ENCODE data around the gene MPRIP. TPM values are rescaled to one million over a fixed set of nuclear protein-coding genes. Genes with fewer than 3 reads are reported as not detected.
A peak's percentile ranks its signal among the peaks of the same experiment; 100 is the strongest.

The MPRIP gene
- total RNA-seq, 1 donor from 2014 or later = 144 TPM

DNA sequence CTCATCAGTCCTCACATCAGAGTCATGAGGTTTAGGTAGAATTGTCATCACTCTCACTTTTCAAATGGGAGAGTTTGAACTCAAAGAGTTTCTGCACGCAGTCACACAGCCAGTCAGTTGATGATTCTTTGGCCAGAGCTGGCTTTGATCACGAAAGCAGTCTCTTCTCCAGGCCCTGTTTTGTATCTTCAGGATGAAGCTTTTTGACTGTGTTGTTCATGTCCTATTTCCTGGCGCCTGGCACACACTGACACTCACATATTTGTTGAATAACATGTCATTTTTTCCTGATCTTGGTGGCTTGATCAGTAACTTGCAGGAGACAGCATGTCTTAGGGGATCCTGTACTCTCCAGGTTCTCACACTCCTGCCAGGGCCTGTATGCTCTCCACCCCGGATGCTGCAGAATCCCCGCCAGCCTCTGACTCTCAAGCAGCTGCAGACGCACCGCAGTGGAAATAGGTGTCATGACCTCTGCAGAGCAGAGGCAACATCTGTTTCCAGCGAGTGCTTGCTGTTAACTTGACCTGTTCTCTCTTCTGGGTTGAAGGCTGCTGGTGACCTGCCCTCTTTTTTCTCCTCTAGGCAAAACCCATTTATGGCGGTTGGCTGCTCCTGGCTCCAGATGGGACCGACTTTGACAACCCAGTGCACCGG is 33.0 kb downstream of the MPRIP start:
- Mint-ChIP-seq H3K36me3 (ENCODE audit: low read depth) (peaks cover 21% of the 10 kb centered on the region), H3K27me3 (ENCODE audit: low read depth) (no peaks in the 10 kb centered on the region), H3K27ac (no peak overlapping the region), H3K9me3 (no peaks in the 10 kb centered on the region), H3K4me3 (ENCODE audit: low read depth) (no peak overlapping the region), H3K4me1 (ENCODE audit: low read depth) (peaks cover 35% of the 10 kb centered on the region)
- no peak for DNase-seq (ENCODE audit: low spot score)
- intact Hi-C loops (cut with micrococcal nuclease) = no loop called here

DNA sequence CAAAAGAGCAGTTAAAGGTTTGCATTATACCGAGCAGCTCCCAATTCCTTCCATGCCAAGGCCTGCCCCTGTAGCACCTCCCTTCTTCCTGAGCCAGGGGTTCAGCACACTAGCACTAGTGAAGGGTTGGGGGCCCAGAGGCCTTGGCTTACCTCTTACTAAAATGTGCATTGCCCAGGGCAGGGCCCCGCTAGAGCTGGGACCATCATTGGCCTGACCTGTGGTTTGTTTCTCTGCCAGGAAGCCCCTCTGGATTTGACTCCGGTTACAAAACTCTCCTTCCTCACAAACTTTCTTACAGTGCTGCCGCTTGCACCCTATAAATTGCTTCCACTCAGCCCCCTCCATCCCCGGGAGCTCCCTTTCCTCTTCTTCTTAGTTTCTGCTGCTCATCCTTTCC is 33.8 kb downstream of the MPRIP start:
- no peaks in the 10 kb centered on the region for H3K9me3 Mint-ChIP-seq
- no peak overlapping the region for H3K4me3 Mint-ChIP-seq (ENCODE audit: low read depth)
- H3K27ac Mint-ChIP-seq = no peak overlapping the region
- intact Hi-C loops (cut with micrococcal nuclease) = no loop called here
- no peak for DNase-seq (ENCODE audit: low spot score)
- peaks cover 29% of the 10 kb centered on the region for H3K4me1 Mint-ChIP-seq (ENCODE audit: low read depth)
- H3K27me3 Mint-ChIP-seq (ENCODE audit: low read depth) = no peaks in the 10 kb centered on the region
- peaks cover 18% of the 10 kb centered on the region for H3K36me3 Mint-ChIP-seq (ENCODE audit: low read depth)

DNA sequence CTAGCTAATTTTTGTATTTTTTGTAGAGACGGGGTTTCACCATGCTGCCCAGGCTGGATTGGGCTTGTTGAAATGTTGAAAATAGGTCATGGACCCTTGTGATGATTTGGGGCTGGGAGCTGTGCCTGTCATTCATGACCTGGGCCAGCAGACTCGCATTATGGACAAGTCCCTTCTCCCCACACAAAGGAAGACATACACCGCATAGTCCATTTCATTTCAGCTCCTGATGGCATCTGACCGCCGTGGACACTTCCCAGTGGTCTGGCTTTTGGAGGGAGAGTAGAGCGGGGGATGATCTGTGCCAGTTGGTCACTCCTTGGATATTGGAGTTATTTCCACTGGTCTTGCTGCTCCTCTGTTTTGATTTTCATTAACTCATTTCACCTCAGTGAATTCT is 34.8 kb downstream of the MPRIP start:
- H3K36me3 Mint-ChIP-seq (ENCODE audit: low read depth) = peaks cover 18% of the 10 kb centered on the region
- intact Hi-C loops (cut with micrococcal nuclease) = no loop called here
- no peaks in the 10 kb centered on the region for H3K27me3 Mint-ChIP-seq (ENCODE audit: low read depth)
- H3K4me3 Mint-ChIP-seq (ENCODE audit: low read depth) = no peak overlapping the region
- H3K27ac Mint-ChIP-seq = no peak overlapping the region
- H3K9me3 Mint-ChIP-seq = no peaks in the 10 kb centered on the region
- H3K4me1 Mint-ChIP-seq (ENCODE audit: low read depth) = peaks cover 28% of the 10 kb centered on the region
- no peak for DNase-seq (ENCODE audit: low spot score)

DNA sequence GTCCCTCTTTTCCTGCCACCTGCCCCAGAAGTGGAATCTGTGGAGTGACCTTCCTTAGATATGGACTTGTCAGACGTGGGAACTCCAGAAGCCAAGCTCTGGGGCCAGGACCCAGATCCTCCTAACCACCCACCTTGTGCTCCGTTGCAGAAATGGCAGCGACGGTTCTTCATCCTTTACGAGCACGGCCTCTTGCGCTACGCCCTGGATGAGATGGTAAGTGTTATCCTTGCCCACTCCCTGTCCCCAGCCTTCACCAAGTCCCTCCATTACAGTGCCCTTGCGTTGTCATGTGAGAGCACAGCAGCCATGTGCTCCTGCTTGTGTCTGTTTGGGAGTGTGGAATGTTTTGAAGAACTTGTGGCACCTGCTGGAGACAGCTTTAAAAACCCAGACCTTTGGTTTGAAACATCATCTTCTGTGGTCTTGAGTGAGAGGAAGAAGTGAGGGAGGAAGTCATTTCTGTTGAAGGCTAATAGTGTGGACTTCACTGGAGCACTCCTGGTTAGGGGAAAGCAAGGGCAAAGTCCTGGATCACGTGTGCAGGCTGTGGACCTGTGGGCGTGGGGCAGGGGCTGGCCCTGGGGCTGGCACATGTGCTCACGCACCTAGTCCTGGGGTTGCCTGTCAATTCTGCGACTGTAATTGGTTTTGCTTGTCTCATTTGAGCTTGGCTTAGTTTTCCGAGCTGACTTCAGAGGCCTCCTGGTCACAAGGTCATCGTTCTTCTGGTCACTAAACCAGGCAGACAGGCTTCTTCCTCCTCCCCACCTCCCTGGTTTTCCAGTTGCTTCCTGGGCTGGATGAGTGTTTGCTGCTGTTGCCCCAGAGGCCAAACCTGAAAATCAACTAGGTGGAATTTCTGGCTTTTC is 35.8 kb downstream of the MPRIP start:
- Mint-ChIP-seq H3K4me1 (ENCODE audit: low read depth) (peaks cover 24% of the 10 kb centered on the region), H3K9me3 (no peaks in the 10 kb centered on the region), H3K27ac (no peak overlapping the region), H3K36me3 (ENCODE audit: low read depth) (peaks cover 18% of the 10 kb centered on the region), H3K4me3 (ENCODE audit: low read depth) (no peak overlapping the region), H3K27me3 (ENCODE audit: low read depth) (no peaks in the 10 kb centered on the region)
- no peak for DNase-seq (ENCODE audit: low spot score)
- intact Hi-C loops (cut with micrococcal nuclease) = no loop called here

DNA sequence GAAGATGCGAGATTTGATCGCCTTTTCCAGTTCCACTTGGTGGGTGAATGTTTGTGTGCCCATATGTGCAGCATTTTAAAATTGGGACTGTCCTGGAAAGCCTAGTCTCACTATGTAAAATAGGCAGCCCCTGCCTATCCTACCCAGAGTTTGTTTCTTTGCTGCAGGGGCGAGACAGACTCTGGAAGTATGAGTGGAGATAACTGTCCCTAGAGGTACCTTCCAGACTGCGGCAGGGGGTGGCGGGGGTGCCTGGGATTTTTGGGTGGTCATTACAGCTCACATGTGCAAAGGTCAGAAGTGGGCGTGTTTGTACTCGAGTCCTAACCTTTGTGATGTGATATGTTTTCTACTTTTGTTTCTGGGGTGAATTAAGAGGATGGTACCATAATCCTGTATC is 36.6 kb downstream of the MPRIP start:
- Mint-ChIP-seq H3K4me3 (ENCODE audit: low read depth) (no peak overlapping the region), H3K9me3 (no peaks in the 10 kb centered on the region), H3K4me1 (ENCODE audit: low read depth) (peaks cover 24% of the 10 kb centered on the region), H3K36me3 (ENCODE audit: low read depth) (peaks cover 18% of the 10 kb centered on the region), H3K27ac (no peak overlapping the region), H3K27me3 (ENCODE audit: low read depth) (no peaks in the 10 kb centered on the region)
- no peak for DNase-seq (ENCODE audit: low spot score)
- intact Hi-C loops (cut with micrococcal nuclease) = no loop called here

DNA sequence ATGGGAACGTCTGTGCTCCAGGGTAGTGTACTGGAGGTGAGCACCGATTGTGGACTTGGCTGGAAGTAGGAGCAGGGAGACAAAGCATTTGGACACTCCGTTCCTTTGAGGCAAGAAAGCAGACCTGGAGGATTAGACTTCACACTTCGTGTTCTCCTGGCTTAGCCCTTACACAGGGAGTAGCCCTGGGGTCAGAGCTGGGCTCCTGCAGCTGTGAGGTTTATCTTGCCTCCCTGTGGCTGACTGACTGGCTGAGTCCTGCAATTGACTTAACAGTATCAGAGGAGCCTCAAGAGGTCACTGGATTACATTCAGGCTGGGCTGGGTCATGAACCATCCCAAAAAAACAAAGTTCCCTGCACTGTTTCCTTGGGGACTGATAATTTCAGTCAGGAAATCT is 37.1 kb downstream of the MPRIP start:
- no peak overlapping the region for H3K4me3 Mint-ChIP-seq (ENCODE audit: low read depth)
- H3K27ac Mint-ChIP-seq = no peak overlapping the region
- peaks cover 18% of the 10 kb centered on the region for H3K36me3 Mint-ChIP-seq (ENCODE audit: low read depth)
- peaks cover 24% of the 10 kb centered on the region for H3K4me1 Mint-ChIP-seq (ENCODE audit: low read depth)
- intact Hi-C loops (cut with micrococcal nuclease) = no loop called here
- no peaks in the 10 kb centered on the region for H3K9me3 Mint-ChIP-seq
- DNase-seq (ENCODE audit: low spot score) = no peak
- no peaks in the 10 kb centered on the region for H3K27me3 Mint-ChIP-seq (ENCODE audit: low read depth)

DNA sequence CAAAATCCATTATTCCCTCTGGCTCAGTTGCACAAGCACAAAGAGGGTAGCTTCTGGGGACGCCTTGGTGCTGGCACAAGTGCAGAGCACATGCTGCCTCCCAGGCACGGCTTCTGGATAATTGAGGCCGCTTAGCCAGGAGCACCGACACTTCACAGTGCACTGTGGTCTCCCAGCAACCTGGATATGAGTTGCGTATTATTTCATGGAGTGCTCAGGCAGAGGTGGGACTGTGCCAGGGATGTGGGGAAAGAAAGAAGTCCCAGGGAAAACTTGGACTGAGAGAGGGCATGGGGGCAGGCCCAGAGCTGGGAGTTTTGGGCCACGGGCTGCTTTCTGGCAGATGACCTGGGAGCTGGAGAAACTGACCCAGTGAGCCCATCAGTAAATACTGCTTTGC is 37.5 kb downstream of the MPRIP start:
- H3K9me3 Mint-ChIP-seq = no peaks in the 10 kb centered on the region
- intact Hi-C loops (cut with micrococcal nuclease) = no loop called here
- H3K4me3 Mint-ChIP-seq (ENCODE audit: low read depth) = no peak overlapping the region
- DNase-seq (ENCODE audit: low spot score) = no peak
- no peaks in the 10 kb centered on the region for H3K27me3 Mint-ChIP-seq (ENCODE audit: low read depth)
- H3K36me3 Mint-ChIP-seq (ENCODE audit: low read depth) = peaks cover 18% of the 10 kb centered on the region
- H3K4me1 Mint-ChIP-seq (ENCODE audit: low read depth) = peaks cover 20% of the 10 kb centered on the region
- H3K27ac Mint-ChIP-seq = no peak overlapping the region

DNA sequence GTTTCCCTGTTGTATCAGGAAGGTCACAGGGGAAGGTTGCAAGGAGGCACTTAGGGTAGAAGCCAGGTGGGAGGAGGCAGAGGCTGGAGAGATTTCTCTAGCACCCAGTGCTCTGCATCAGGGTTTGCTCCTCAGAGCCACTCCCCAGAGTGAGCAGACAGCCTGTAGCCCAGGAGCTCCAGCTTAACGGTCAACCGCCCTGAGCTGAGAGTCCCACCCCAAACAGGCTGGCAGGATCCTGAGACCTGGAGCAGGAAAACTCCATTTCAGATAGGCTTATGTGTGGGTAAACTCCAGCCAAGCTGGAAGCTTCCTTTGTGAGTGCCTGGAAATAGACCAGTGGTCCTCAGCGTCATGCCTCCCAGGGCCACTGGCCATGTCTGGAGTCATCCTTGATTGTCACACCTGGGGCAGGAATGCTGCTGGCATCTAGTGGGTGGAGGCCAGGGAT is 37.9 kb downstream of the MPRIP start:
- Mint-ChIP-seq H3K27ac (no peak overlapping the region), H3K36me3 (ENCODE audit: low read depth) (peaks cover 18% of the 10 kb centered on the region), H3K27me3 (ENCODE audit: low read depth) (no peaks in the 10 kb centered on the region), H3K9me3 (no peaks in the 10 kb centered on the region), H3K4me1 (ENCODE audit: low read depth) (peaks cover 15% of the 10 kb centered on the region), H3K4me3 (ENCODE audit: low read depth) (no peak overlapping the region)
- intact Hi-C loops (cut with micrococcal nuclease) = no loop called here
- no peak for DNase-seq (ENCODE audit: low spot score)

DNA sequence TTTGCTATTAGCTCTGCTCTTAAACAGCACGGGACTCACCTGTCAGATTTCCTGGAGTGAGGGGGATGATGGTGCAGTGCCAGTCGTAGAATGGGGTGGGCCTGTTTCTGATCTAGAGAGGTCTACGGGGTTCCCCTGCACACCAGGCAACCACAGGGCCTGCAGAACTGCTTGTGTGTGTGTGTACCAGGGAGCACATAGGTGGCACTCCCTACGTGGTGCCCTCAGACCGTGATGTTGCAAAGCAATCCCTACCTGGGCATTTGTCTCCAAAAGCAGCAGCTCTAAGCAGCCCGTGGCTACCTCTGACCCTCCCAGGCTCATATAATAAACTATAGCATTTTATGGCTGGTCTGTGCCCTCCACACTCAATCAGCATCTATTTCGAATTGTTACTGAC is 38.5 kb downstream of the MPRIP start:
- Mint-ChIP-seq H3K4me1 (ENCODE audit: low read depth) (peaks cover 10% of the 10 kb centered on the region), H3K27me3 (ENCODE audit: low read depth) (no peaks in the 10 kb centered on the region), H3K36me3 (ENCODE audit: low read depth) (peaks cover 18% of the 10 kb centered on the region), H3K9me3 (no peaks in the 10 kb centered on the region), H3K27ac (no peak overlapping the region), H3K4me3 (ENCODE audit: low read depth) (no peak overlapping the region)
- intact Hi-C loops (cut with micrococcal nuclease) = no loop called here
- DNase-seq (ENCODE audit: low spot score) = no peak

DNA sequence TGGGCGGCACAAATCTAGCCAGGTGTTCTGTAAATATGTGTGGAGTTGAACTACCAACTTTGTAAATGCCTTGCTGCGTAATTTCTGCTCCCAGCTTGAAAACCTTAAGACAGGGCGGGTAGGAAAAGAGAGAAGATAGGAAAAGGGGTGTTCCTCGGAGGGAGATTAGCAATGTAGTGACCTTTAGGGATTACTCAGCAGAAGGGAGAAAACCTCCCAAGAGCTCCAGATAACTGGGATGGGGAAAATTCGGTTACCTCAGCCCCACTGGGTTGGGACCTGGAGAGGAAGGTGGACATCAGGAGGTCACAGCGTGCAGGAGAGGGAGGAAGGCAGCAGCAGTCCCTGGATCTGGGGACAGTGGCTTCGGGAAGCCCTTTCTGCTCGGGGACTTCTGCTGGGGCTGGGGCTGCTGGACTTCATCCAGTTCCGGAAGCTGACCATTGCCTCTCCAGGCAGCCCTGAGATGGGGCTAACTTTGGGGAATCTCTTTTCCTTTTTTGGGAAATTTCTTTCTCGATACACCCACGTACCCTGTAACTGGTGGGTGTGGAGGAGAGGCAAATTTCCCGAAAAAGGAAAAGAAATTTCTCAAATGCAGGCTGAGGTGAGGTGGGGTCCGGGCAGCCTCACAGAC is 39.2 kb downstream of the MPRIP start:
- DNase-seq (ENCODE audit: low spot score) = no peak
- Mint-ChIP-seq H3K27ac (peak overlapping the region; percentile 5), H3K4me3 (ENCODE audit: low read depth) (no peak overlapping the region), H3K36me3 (ENCODE audit: low read depth) (peaks cover 17% of the 10 kb centered on the region), H3K9me3 (no peaks in the 10 kb centered on the region), H3K27me3 (ENCODE audit: low read depth) (no peaks in the 10 kb centered on the region), H3K4me1 (ENCODE audit: low read depth) (peaks cover 9% of the 10 kb centered on the region)
- intact Hi-C loops (cut with micrococcal nuclease) = no loop called here

DNA sequence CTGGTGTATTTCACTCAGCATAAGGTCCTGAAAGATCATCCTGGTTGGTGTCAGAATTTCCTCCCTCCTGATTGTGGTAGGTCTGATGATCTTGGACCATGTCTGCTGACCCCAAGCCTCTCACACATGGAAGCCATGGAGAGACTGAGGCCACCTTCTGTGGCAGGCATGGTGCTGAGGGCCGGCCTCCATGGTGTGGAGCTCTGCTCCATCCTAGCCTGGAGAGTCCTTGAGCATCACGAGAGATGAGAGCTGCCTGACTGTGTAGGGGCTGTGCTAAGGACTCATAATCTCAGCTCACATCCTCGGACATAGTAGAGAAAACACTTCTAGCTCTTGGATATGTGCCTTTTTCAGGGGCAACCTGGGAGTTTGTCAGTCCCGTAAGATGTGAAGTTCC is 40.6 kb downstream of the MPRIP start:
- no peaks in the 10 kb centered on the region for H3K9me3 Mint-ChIP-seq
- intact Hi-C loops (cut with micrococcal nuclease) = no loop called here

DNA sequence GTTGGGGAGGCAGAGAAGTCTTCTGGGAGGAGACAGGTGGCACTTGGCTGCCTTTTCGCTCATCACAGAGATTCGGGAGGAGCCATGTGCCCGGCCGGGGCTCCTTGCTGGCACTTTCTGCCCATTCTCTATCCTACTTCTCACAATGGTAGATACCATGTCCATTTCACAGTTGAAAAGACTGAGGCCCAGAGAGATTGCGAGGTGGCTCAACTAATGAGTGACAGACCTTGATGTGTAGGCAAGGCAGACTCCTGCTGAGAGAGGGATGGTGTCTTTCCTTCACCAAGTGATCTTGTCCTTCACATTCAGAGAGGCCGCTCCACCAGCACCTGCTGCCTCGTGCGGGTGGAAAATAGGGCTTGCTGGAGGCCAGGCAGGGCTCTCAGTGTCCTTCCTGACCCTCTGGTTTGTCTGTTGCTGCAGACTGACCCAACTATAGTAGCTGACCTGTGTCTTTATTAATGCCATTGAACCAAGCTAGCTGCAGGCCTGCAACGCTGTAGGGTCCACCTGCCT is 42.1 kb downstream of the MPRIP start:
- no peak overlapping the region for H3K4me3 Mint-ChIP-seq (ENCODE audit: low read depth)
- H3K9me3 Mint-ChIP-seq = no peaks in the 10 kb centered on the region
- peaks cover 19% of the 10 kb centered on the region for H3K36me3 Mint-ChIP-seq (ENCODE audit: low read depth)
- intact Hi-C loops (cut with micrococcal nuclease) = no loop called here
- peaks cover 18% of the 10 kb centered on the region for H3K4me1 Mint-ChIP-seq (ENCODE audit: low read depth)
- no peaks in the 10 kb centered on the region for H3K27me3 Mint-ChIP-seq (ENCODE audit: low read depth)
- DNase-seq (ENCODE audit: low spot score) = no peak
- no peak overlapping the region for H3K27ac Mint-ChIP-seq

More for the DNA sequence above, 40.6 kb downstream of the MPRIP start:
- H3K27me3 Mint-ChIP-seq (ENCODE audit: low read depth) = no peaks in the 10 kb centered on the region
- peaks cover 12% of the 10 kb centered on the region for H3K36me3 Mint-ChIP-seq (ENCODE audit: low read depth)
- no peak for DNase-seq (ENCODE audit: low spot score)
- H3K27ac Mint-ChIP-seq = no peak overlapping the region
- peaks cover 9% of the 10 kb centered on the region for H3K4me1 Mint-ChIP-seq (ENCODE audit: low read depth)
- no peak overlapping the region for H3K4me3 Mint-ChIP-seq (ENCODE audit: low read depth)

DNA sequence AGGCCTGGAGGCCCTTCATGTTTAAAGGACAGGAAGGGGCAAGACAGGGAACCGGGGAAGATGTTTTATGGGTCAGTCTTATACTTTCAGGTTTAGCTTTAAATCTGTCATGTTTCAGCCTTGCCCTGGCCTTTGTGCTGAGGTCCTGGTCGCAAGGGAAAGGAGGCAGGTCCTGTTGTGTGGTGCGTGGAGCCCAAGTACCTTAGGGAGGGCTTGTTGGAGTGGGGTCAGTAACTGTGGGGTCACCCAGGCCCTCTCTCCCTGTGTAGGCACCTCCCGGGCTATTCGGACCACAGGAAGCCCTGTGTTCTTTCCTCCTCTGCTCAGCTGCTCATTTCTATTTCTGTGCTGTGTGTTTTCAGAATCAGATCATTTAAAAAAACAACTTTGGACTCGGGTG is 42.7 kb downstream of the MPRIP start:
- no peak overlapping the region for H3K4me3 Mint-ChIP-seq (ENCODE audit: low read depth)
- H3K27me3 Mint-ChIP-seq (ENCODE audit: low read depth) = no peaks in the 10 kb centered on the region
- no peak for DNase-seq (ENCODE audit: low spot score)
- intact Hi-C loops (cut with micrococcal nuclease) = no loop called here
- H3K36me3 Mint-ChIP-seq (ENCODE audit: low read depth) = peaks cover 22% of the 10 kb centered on the region
- H3K9me3 Mint-ChIP-seq = no peaks in the 10 kb centered on the region
- H3K27ac Mint-ChIP-seq = no peak overlapping the region
- peaks cover 21% of the 10 kb centered on the region for H3K4me1 Mint-ChIP-seq (ENCODE audit: low read depth)
